Stimulated activated naive CD4-positive, alpha-beta T cell treated with Interleukin-2 at 50 U/mL for 16 hours (primary cell): Measurements from ENCODE around the gene ELMO1.

Experiments used
- DNase-seq: peaks from one replicate; lab custom pipeline; 2025; lab: John Stamatoyannopoulos, UW

The ELMO1 gene

DNA sequence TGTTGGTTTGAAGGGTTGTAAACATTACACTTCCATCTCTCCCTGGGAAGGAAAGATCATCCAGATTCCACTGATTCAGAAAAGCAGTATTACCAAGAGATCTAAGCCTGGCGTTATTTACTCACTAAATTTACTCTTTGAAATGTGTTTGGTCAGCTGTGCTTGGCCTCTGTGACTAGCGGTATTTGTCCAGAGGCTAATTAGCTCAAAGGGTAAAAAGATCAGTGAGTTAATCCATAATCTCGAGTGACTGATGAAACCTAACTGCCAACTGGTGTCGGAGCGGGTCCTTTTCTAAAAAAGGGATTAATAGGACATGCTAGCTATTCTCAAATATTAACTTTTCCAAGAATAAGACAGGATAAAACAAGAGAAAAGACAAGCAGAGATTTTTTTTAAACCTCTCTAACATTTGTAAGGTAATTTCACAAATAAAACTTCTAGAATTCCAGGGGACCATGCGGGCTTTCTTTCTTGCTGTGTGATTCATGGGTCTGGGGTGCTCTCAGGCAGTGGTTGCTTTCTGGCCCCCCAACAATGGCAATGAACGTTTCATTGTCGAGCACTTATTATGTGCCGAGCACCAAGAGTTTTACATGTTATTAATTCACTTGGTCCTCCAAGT, 477.0 kb downstream of the ELMO1 start:
- no peak for DNase-seq

DNA sequence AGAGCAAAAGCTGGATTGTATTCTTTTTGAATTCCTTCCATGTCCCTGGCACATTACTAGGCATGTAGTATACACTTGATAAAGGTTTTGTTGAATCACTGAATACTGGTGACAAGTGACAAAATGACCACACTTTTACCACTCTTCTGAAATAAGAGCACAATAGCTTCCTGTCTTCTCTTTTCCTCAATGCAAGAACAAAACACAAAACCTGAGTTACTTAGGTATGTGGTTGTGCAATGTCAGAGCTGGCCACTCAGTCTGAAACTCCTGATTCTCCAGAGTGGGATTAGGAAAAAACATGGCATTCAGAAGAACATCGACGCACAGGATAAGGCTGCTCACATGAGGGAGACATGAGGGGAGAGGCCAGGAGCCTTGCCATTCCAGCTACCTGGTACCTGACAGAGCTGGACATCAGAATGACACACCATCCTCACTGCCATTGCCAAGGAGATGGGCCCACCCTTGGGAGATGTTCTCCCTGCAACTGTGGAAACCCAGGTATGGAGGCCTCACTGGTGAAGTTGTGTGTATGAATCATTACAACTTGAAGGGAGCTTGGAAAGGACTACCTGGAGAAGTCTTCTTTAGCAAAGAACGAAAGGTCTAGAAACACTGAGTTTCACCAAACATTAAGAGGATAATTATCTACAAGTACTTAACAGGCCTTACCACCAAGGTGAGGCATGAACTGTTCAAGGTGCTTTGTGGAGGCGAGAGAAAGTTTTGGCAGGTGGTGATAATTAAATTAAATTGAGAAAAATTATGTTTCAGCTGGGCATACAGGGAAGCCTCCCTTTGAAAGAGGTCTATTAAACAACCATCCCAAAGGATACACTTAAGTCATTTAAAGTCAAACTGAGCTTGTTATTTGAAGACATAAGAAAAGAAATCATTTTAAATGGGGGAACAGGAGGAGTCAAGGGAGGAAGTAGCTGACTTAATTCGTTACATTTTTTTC, 477.8 kb downstream of the ELMO1 start:
- no peak for DNase-seq

DNA sequence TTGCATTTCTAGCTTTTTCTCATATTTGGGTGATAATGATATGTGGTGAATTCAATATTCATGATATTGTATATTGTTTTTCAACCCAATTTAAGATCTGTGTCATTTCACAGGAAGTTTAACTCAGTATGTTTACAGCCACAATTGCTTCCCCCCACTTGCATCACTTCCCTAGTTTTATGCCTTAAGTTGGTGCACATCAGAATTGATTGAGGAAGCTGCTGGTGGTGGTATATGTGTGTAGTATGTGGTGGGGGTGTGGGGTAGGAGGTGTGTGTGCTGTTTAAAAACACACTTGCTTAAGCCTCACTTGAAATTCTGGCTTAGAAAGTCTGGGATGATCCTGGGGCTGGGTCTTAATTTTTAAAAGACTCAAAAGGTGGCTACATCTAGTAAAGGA, 479.3 kb downstream of the ELMO1 start:
- no peak for DNase-seq

DNA sequence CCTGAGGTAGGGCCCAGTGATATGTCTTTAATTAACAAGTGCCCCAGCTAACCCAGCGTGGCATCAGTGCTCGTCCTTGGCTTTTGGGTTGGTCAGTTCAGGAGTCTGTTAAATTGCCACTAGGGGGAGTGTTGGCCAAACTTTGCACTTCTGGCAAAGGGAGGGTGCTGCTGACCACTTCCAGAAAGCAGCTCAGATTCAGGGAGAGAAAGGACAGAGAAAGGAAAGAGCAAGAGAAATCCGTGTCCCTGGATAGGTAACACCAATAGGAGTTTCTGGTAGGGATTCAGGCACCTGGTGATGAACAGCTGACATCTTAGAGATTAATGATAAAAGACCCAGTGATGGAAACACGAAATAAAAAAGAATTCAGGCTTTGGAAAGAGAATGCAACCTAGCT, 481.3 kb downstream of the ELMO1 start:
- no peak for DNase-seq

DNA sequence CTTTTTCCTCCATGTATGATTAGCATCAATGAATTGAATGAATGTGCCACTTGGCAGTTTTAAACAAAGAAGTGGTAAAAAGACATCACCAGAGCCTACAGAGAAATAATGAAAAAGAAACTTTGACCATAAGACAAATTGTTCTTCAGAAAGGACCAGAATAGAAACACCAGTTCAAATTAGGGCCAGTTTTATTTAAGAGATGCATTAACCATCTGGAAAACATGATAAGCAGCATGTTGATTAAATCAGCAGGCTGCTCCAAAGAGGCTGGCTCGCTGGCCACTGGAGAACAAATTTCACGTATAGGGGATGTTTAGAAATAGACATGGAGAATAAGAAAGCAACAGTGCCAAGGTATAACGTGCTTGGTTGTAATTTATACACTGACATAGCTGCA, 482.0 kb downstream of the ELMO1 start:
- DNase-seq, result no peak

DNA sequence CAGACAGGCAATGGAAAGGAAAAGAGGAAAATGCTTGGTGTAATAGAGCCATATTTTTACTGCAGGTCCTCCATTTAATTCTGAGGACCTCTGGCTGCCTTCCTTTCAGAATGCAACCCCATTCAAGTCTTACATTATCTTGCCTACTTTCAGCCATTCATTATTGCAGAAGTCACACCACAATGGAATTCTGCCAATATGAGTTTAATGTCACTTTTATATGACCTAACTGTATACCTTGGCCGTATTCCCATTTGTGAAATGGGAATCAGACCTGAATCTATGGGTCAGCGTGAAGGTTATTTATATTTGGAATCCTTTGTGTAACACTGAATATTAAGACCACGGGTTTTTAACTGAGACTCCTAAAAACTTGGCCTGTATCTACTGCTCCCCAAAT, 482.6 kb downstream of the ELMO1 start:
- no peak for DNase-seq

DNA sequence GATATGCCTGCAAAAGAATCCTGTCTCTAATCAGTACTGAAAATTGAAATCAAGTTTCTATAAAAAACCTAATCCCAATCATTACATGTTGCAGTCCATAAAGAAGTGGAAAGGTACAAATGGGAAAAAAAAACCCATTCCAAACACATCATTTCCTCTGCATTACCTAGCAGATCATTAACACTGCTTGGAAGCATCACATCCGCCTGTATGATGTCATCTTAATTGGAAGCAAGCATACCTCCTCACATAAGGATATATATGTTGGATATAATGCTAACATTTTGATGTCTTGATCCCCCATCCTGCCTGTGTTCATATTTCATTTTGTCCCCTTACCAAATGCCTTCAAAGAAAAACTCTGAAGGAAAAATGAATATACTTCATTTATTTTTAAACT, 483.0 kb downstream of the ELMO1 start:
- no peak for DNase-seq

DNA sequence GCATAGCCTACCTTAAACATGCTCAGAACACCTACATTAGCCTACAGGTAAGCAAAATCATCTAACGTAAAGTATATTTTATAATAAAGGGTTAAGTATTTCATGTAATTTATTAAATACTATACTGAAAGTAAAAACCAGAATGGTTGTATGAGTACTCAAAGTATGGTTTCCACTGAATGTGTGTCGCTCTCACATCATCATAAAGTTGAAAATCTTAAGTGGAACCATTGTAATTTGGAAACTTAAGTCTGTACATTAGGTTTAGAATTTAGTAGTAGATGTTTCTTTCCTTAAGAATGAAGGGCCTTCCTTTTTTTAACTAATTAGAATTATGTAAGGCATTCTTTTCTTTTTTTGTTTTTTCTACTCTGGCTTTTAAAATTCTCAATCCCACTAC, 484.4 kb downstream of the ELMO1 start:
- DNase-seq, result no peak

DNA sequence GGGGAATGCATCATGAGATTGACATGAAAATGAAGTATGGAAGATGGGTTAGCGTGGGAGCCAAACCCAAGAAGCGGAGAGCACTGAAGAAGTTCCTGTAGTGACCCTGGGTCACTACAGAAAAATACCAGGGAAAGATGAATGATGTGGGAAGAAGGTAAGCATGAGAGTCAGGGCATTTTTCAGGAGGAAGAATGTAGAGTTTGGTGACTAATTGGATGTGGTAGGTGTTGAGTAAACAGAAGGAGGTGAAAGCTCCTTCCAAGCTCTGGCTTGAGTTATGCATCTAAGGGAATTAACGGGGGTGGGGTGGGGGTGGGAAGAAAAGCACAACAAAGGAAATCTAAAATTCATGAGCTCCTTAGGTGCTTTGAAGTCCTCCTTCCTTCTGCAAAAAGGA, 486.3 kb downstream of the ELMO1 start:
- DNase-seq, result no peak

DNA sequence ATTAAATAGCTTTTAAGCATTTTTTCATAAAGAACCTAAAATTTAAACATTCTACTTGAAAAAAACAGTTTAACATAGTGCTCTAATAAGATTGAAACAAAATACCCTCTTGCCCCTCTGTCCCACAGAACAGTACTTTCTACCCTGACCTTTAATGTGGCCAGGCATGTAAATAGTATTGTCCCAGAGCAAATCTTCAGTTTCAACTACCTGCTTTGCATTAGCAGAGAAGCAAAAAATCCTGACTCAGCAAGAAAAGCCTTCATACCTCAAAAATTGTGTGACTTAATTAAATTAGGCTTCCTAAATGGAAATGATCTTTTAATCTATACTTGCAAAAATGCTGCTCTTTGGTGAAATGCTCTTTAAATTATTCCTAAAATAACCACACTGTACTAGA, 487.0 kb downstream of the ELMO1 start:
- DNase-seq, result no peak

DNA sequence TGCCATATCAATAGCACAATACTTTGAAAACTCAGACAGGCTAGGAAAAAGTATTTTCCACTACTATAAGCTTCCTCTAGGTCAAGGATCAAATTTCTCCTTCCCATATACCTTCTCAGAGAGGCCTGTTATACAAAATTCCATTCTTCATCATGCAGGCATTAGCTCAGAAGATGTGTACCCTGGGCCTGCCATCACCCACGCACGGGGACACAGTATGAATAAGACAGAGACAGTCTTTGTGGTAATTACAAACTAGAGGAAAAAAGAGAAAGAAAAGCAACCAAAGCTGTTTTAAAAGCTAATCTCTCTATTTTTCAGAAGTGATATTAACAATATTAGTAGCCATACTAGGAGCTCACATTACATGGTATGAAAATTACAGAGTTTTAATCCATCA, 487.6 kb downstream of the ELMO1 start:
- DNase-seq, result peak; percentile 19

DNA sequence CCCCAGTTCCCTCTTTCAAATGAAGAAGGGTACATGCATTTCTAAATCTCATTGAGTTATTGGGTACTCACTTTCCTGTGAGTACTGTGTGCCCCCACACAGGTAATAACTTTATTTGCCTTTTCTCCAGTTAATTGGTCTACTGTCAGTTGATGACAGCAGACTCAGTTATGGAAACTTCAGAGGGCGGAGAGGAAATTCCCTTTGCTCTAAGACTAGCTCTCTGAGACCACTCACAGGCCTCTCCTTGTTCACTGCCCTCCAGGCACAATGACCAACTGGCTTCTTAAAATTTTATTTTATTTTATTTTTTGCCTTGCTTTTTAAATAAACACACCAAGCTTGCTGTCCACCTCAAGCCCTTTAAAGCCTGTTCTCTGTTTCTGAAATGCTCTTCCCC, 488.6 kb downstream of the ELMO1 start:
- no peak for DNase-seq

DNA sequence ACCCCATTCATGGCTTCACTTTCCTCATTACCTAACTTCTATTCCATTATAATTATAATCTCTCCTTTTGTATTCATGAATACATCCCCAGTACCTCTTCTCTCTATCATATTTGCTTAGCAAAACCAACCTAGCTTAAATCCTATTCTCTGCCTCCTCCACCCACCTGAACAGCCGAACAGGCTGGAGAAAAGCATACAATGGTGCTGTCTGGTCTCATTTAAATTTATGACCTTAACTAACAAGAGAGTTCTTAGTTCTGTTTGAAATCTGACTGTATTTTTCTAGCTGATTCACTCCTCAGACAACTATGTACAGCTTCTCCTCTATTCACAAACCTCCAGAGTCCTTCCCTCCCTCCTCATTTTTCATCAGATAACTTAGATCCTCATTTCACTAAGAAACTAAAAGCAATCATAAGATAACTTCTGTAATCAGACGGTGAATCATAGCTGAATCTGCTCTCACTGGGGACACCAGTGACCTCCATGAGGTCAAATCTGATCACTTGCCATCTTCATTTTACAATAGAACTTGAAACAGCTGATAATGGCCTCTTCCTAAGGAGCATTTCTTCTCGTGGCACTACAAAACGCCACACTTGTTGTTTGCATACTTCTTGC, 490.4 kb downstream of the ELMO1 start:
- no peak for DNase-seq

DNA sequence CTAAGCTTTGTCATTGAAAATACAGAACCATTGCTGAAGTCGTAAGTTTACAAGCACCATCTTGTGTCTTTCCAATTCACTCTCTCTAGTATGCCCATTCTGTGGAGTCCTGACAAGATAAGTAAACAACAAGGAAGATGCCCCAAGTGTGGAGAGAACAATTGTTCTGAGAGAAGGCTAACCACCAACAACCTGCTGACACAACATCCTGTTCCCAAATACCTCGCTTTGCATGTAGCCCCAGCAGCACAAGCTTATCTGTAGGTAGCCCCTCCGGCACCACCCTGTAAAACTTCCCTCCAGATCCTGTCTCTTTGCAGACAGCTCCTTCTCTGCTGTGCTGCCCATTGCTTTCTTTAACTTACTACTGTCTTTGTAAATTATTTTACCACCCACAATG, 491.0 kb downstream of the ELMO1 start:
- no peak for DNase-seq

DNA sequence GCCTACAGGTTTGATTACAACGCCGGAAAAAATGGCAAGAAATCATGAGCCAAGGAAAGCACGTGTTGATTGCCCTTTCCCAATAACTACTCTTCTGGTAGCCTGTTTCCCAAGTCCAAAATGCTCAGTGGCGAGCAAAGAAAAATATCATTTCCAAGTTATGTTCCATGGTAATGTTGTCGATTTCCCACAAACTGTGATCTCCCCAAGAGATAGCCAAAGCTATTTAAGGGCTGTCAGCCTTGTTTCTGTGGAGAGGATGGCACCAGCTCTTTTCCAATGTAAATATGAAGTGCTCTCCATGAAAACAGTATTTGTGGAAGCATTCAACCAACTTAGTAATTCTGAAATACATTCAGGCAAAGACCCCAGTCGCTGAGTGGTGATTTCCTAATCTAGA, 491.9 kb downstream of the ELMO1 start:
- DNase-seq, result no peak

DNA sequence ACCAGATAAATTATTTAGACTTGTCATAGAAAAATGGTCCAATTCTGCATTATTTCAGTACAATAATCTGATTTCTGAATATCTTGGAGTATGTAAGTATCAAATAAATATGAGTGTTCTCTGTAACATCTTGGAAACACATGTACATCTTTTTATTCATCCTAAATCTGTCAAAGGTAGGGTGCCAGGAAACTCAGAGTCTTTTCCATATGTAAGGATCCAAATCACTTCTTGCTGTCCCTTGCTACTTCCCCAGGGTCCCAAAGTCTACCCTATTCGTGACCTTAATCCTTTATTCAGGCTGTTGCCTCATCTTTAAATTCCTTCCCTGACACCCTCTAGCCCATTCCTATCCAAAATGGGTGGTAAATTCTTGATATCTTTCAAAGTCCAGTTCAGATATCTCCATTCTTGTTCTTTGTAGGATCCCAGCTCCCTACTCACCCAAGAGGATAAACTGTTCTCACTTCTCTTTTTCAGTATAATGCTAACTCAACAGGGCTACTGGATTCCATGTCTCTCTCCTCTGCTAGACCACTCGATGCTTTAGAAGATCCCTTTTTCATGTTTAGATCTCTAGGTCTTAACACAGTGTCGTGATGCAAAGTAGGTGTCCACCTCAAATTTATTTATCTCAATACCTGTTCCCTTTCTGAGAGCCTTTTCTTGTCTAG, 493.1 kb downstream of the ELMO1 start:
- no peak for DNase-seq

DNA sequence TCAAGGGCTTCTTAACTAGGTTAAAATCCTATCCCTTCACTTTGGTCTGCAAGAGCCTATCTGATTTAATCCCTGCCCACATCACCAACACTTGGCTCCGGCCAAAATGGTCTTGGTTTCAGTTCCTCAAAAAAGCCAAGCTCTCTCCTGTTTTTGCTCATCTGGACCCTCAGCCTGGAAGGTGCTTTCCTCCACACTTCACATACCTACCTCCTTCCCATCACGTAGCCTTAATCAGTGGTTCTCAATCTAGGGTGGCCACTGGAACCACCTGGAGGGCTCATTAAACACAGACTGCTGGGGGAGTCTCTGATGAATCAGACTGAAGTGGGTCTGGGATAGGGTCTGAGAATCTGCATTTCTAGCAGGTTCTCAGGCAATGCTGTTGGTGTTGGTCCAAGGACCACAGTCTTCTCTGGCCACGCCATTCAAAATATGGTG, 497.4 kb downstream of the ELMO1 start:
- no peak for DNase-seq

DNA sequence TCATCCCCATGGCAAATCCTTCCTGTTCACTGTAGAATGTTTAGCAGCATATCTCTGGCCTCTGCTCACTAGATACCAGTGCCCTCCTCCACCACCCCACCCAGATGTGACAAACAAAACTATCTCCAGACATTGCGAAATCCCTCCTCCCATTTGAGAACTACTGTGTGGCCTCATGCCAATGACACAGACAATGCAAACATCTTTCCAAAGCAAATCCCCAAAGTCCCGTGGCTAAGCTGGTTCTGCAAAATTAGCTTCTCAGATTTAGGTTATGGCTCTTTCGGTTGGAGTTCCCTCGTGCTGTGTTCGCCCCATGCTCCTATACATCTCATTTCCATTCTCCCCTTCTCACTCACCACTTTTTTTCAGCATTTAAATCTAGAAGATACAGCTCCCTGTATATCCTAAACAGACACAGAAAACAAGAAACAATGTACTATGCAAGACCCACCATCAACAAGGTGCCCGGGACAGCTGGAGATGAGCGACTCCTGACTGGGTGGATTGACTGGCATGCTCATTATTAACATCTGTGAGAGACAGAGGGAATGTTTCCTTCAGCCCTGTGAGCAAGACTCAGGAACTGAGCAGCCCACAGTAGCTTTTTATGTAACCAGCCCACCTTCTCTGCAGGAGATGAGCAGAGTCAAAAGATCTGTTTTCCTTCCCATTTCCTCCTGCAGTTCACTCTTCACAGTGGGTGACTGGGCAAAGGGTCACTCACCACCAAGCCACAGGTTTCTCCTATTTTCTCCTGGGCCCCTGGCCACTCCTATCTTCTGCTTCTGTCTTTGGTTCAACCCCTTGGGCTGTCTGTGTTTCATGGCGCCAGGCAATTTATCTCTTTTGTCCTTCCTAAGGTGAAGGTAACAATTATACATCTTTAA, 498.7 kb downstream of the ELMO1 start:
- no peak for DNase-seq

DNA sequence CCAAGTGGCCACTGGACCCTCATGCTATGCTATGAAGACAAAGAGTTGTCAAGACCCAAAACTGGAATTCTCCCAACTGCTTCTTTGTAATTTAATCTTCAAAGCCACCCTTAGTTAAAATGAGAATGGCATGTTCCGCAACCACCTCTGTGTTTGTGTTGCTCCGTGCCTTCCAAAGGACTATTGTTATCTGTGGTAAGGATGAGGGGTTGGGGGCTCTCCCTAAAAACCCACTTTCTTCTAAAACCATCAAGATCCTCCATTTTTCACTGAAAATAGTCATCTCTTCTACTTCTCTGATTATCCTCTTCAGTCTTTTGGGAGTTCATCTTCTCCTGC, 502.3 kb downstream of the ELMO1 start:
- DNase-seq, result no peak

DNA sequence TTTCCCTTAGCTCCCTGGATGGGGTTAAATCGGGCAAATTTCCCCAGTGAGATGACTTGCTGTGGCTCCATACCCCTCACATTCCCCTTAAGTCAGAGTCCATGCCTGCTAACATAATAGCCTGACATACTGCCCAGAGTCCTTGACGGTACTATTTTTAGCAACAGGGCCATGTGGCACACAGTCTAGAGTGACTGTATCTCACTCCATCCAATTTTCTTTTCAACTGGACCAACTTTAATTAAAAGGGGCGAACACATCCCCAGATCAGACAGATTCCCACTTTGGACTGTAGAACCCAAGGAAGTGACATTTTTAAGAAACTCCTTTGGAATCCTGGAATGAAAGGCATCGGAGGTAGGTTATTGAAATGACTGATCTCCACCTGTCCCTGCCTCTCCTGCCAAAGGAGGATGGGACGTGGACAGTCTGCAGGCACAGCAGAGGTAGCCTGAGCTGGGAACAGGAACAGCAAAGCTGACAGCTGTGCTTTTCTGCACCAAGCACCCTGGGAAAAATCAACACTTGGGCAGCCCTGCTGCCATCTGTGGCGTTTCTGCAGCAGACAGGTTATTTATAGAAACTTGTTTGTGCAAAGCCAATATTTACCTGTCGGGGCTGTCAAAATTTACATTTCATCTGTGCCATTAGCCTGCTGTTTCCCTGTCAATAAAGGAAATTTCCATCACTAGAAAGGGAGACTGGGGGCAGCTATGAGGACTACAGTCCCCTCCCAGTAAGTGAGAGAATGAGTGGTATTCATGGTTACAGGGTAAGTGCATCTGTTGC, 502.9 kb downstream of the ELMO1 start:
- no peak for DNase-seq

DNA sequence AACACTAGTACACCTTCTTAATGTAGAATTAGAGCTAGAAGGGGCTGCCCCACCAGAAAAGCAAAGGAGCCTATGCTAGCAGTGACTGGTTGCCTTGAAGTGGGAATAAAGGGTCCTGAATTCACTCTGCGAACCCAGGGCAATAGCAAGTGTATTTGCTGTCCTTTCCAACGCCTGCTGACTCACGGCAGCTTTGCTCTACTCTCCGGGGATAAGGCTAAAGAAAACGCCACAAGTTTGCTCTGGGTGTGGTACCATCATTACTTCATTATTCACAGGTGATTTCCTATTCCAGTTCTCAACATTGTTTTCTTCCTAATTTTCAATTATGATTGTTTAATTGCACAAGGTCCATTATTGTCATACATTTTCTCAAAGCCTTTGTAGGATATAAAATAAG, 503.8 kb downstream of the ELMO1 start:
- no peak for DNase-seq
